HEK293T (cell line): Measurements from ENCODE around the gene DNAJC7.
"Not testable (repeated sequence)": the region's sequence is repeated elsewhere in the genome, so short reads cannot be mapped to it uniquely, and the experiment has no call there.

Experiments
- CTCF ChIA-PET: fragments of 350-600 bp; formaldehyde crosslinking; extraction: SDS; loops from one replicate; lab custom pipeline; 2021; ENCODE audit warnings: antibody characterized with exemption, inconsistent platforms; lab: Yijun Ruan, JAX
- POLR2A ChIA-PET: fragments of 350-600 bp; formaldehyde crosslinking; extraction: SDS; loops from one replicate; lab custom pipeline; 2020; ENCODE audit warnings: antibody characterized with exemption, inconsistent platforms; lab: Yijun Ruan, JAX
- DNase-seq: peaks from one replicate; pipeline ENCODE4 v3.0.0; 2012; ENCODE audit warnings: mixed read lengths; ENCODE audit errors: extremely low spot score
- ARNT ChIP-seq: fragments of 450-650 bp; IDR thresholded peaks from 2 replicates; pipeline ENCODE4 v1.6.1; 2017; ENCODE audit warnings: mild to moderate bottlenecking
- BHLHE40 ChIP-seq: fragments of 450-650 bp; IDR thresholded peaks from 2 replicates; pipeline ENCODE4 v1.6.1; 2016; ENCODE audit warnings: mild to moderate bottlenecking, moderate library complexity, borderline replicate concordance
- CTBP1 ChIP-seq: fragments of 450-650 bp; IDR thresholded peaks from 2 replicates; pipeline ENCODE4 v1.6.1; 2016; ENCODE audit warnings: borderline replicate concordance
- ELF4 ChIP-seq: fragments of 450-650 bp; IDR thresholded peaks from 2 replicates; pipeline ENCODE4 v1.6.1; 2017; ENCODE audit warnings: antibody characterized with exemption
- FOXA1 ChIP-seq: fragments of 450-650 bp; IDR thresholded peaks from 2 replicates; pipeline ENCODE4 v1.6.1; 2016; ENCODE audit warnings: mild to moderate bottlenecking
- FOXK2 ChIP-seq: fragments of 450-650 bp; IDR thresholded peaks from 2 replicates; pipeline ENCODE4 v1.6.1; 2016; ENCODE audit warnings: mild to moderate bottlenecking
- FOXM1 ChIP-seq: fragments of 450-650 bp; IDR thresholded peaks from 2 replicates; pipeline ENCODE4 v1.6.1; 2017; ENCODE audit warnings: mild to moderate bottlenecking, borderline replicate concordance
- HDGF ChIP-seq: fragments of 450-650 bp; IDR thresholded peaks from 2 replicates; pipeline ENCODE4 v1.6.1; 2017; ENCODE audit warnings: antibody characterized with exemption, borderline replicate concordance
- L3MBTL2 ChIP-seq: fragments of 450-650 bp; conservative IDR thresholded peaks from 2 replicates; pipeline ENCODE4 v1.6.1; 2016; ENCODE audit warnings: mild to moderate bottlenecking
- LEF1 ChIP-seq: fragments of 450-650 bp; IDR thresholded peaks from 2 replicates; pipeline ENCODE4 v1.6.1; 2017; ENCODE audit warnings: mild to moderate bottlenecking, borderline replicate concordance
- NFRKB ChIP-seq: fragments of 450-650 bp; IDR thresholded peaks from 2 replicates; pipeline ENCODE4 v1.6.1; 2016; ENCODE audit warnings: mild to moderate bottlenecking, moderate library complexity
- PKNOX1 ChIP-seq: fragments of 450-650 bp; IDR thresholded peaks from 2 replicates; pipeline ENCODE4 v1.6.1; 2016
- SP1 ChIP-seq: fragments of 450-650 bp; IDR thresholded peaks from 2 replicates; pipeline ENCODE4 v1.6.1; 2017
- SUZ12 ChIP-seq: fragments of 450-650 bp; IDR thresholded peaks from 2 replicates; pipeline ENCODE4 v1.6.1; 2016; ENCODE audit warnings: mild to moderate bottlenecking
- TARDBP ChIP-seq: fragments of 450-650 bp; IDR thresholded peaks from 2 replicates; pipeline ENCODE4 v1.6.1; 2016
- ZNF384 ChIP-seq: fragments of 450-650 bp; IDR thresholded peaks from 2 replicates; pipeline ENCODE4 v1.6.1; 2016

The DNAJC7 gene

GRCh38 chr17:41939044-41939692 lies 78.1 kb downstream of the DNAJC7 start:
- POLR2A ChIA-PET: interaction anchor here (1.0 to 4.1 kb wide), 4 partner anchors 9 to 141 kb away, joined by 3 to 35 read pairs (median 4); partner anchors contain the start of genes ACLY and ODAD4
- TF ChIP-seq LEF1 (no peak), FOXM1 (no peak), L3MBTL2 (no peak), NFRKB (no peak), ELF4 (no peak), SUZ12 (no peak), CTBP1 (no peak), ZNF384 (no peak), FOXK2 (no peak), ARNT (no peak), PKNOX1 (no peak), BHLHE40 (no peak), FOXA1 (no peak), SP1 (no peak), TARDBP (no peak), HDGF (no peak)

GRCh38 chr17:41937970-41938954 lies 79.0 kb downstream of the DNAJC7 start:
- CTCF ChIA-PET: interaction anchor here (0.6 kb wide), 1 partner anchor 322 kb away, joined by 4 read pairs; no protein-coding TSS in a partner anchor
- no peak for TF ChIP-seq FOXA1
- POLR2A ChIA-PET: interaction anchor here (1.5 to 4.1 kb wide), 3 partner anchors 8 to 21 kb away, joined by 3 to 35 read pairs (median 6); partner anchors contain the start of genes ACLY and ODAD4
- DNase-seq: no peak

More at GRCh38 chr17:41939044-41939692, 78.1 kb downstream of the DNAJC7 start:
- no peak for DNase-seq
- CTCF ChIA-PET: interaction anchor here (1.1 kb wide), 1 partner anchor 9 kb away, joined by 3 read pairs; the partner anchor contains the start of gene ODAD4

- TF ChIP-seq L3MBTL2 (no peak), LEF1 (no peak), TARDBP (no peak), SP1 (no peak), ARNT (no peak), ELF4 (no peak), FOXK2 (no peak), FOXA1 (no peak), BHLHE40 (no peak), ZNF384 (no peak), PKNOX1 (no peak), NFRKB (no peak), HDGF (no peak), SUZ12 (no peak), CTBP1 (no peak), FOXM1 (no peak)
- CTCF ChIA-PET: no interaction called here
- DNase-seq: no peak
- POLR2A ChIA-PET: no interaction called here
Measured at GRCh38 chr17:41935641-41936040, 81.6 kb downstream of the DNAJC7 start.

GRCh38 chr17:41932816-41933389 lies 84.3 kb downstream of the DNAJC7 start:
- no peak for DNase-seq
- CTCF ChIA-PET: interaction anchor here (1.0 kb wide), 1 partner anchor 270 kb away, joined by 3 read pairs; no protein-coding TSS in a partner anchor

GRCh38 chr17:41931715-41932114 lies 85.5 kb downstream of the DNAJC7 start:
- CTCF ChIA-PET: interaction anchor here (2.5 kb wide), 1 partner anchor 269 kb away, joined by 12 read pairs; no protein-coding TSS in a partner anchor
- POLR2A ChIA-PET: interaction anchor here (6.6 kb wide), 1 partner anchor 12 kb away, joined by 148 read pairs; the partner anchor contains the start of gene ACLY
- not testable (repeated sequence) for DNase-seq

More at GRCh38 chr17:41932816-41933389, 84.3 kb downstream of the DNAJC7 start:
- TF ChIP-seq TARDBP: no peak
- no peak for TF ChIP-seq FOXA1
- TF ChIP-seq CTBP1: no peak
- TF ChIP-seq ZNF384: no peak
- no peak for TF ChIP-seq PKNOX1
- no peak for TF ChIP-seq NFRKB
- TF ChIP-seq ARNT: no peak
- TF ChIP-seq BHLHE40: no peak
- TF ChIP-seq FOXK2: no peak
- TF ChIP-seq LEF1: no peak
- TF ChIP-seq ELF4: no peak
- TF ChIP-seq HDGF: no peak
- no peak for TF ChIP-seq SP1
- TF ChIP-seq FOXM1: no peak
- TF ChIP-seq SUZ12: no peak
- no peak for TF ChIP-seq L3MBTL2
- POLR2A ChIA-PET: interaction anchor here (0.6 to 6.6 kb wide), 4 partner anchors 13 to 1893 kb away, joined by 3 to 148 read pairs (median 4); partner anchors contain the start of genes ACLY and DNAJC7
